Peyer's patch (tissue), 4 donors: ENCODE measurements around the gene HOXB5. TPM values are rescaled to one million over a fixed set of nuclear protein-coding genes. Genes with fewer than 3 reads are reported as not detected.

Experiments used
- DNase-seq, 3 donors: peaks; one replicate each; pipeline ENCODE4 v3.0.0-alpha.2; 2017 to 2019
- H3K27ac ChIP-seq, 4 donors: fragments of 200-600 bp; sonication (generic); one replicate each; pipeline ENCODE4 v1.5.1; 2016 to 2019
- H3K27me3 ChIP-seq, 2 donors: fragments of 200-600 bp; sonication (generic); one replicate each; pipeline ENCODE4 v1.5.1; 2019
- H3K36me3 ChIP-seq, 3 donors: fragments of 200-600 bp; sonication (generic); one replicate each; pipeline ENCODE4 v1.5.1; 2016 to 2019
- H3K4me1 ChIP-seq, 4 donors: fragments of 200-600 bp; sonication (generic); one replicate each; pipeline ENCODE4 v1.5.1; 2016 to 2019
- H3K4me3 ChIP-seq, 4 donors: fragments of 200-600 bp; sonication (generic); 1 replicate in 3 of 4; 2 replicates in 1 of 4; pipeline ENCODE4 v1.5.1; 2016 to 2019; ENCODE audit warnings: mild to moderate bottlenecking in 1 of 4
- H3K9me3 ChIP-seq, 4 donors: fragments of 200-600 bp; sonication (generic); one replicate each; pipeline ENCODE4 v1.5.1; 2016 to 2019; ENCODE audit warnings: mild to moderate bottlenecking in 1 of 4
- CTCF ChIP-seq, 6 experiments: fragments of 450-650 bp in 4 of 6; fragments of 200-600 bp in 2 of 6; sonication (generic) in 1 of 6; IDR thresholded peaks; one replicate each; pipeline ENCODE4 v1.5.1; 2017 to 2019; ENCODE audit warnings: antibody characterized with exemption in 6 of 6, mild to moderate bottlenecking in 3 of 6, moderate library complexity in 1 of 6
- POLR2A ChIP-seq, 2 donors: fragments of 450-650 bp; IDR thresholded peaks; one replicate each; pipeline ENCODE4 v1.5.1; 2017; ENCODE audit warnings: antibody characterized with exemption in 2 of 2, mild to moderate bottlenecking in 2 of 2, moderate library complexity in 2 of 2
- small RNA-seq, 2 donors: library from RNA; depleted of rRNA; stranded (forward); fragments of <200 nt; gene quantifications; one replicate each; pipeline ENCODE3, GENCODE V24; 2016
- total RNA-seq, 4 donors: library from RNA; depleted of rRNA; stranded (reverse); fragments of >200 nt; gene quantifications; one replicate each; pipeline ENCODE4 v1.1.0, GENCODE V29; 2016

HOXB5 gene
- total RNA-seq, 4 donors from 2014 or later, result 7.7 to 22.5 (median 15.0) TPM

- Histone ChIP-seq H3K4me3 (peak overlapping the region; percentile 45 to 70 (median 58)), H3K36me3 (no peaks in the 10 kb centered on the region), H3K27ac (peak overlapping the region; percentile 76 to 96 (median 87)), H3K4me1 (peaks cover 0 to 24% (median 2%) of the 10 kb centered on the region in 4 donors), H3K27me3 (no peaks in the 10 kb centered on the region), H3K9me3 (no peaks in the 10 kb centered on the region)
- peak; percentile 34 to 84 (median 81) for DNase-seq
- TF ChIP-seq POLR2A (IDR thresholded peaks at IDR 0.05) (no peak), CTCF (IDR thresholded peaks at IDR 0.05) (peak in 3 of 6 experiments; percentile 36 to 49 (median 49))
Observed at GRCh38 chr17:48543107-48543853, 50.3 kb downstream of the HOXB5 start.

GRCh38 chr17:48542698-48543106 lies 50.9 kb downstream of the HOXB5 start:
- no peaks in the 10 kb centered on the region for H3K9me3 ChIP-seq
- no peaks in the 10 kb centered on the region for H3K27me3 ChIP-seq
- peaks cover 0 to 20% (median 2%) of the 10 kb centered on the region in 4 donors for H3K4me1 ChIP-seq
- TF ChIP-seq POLR2A (IDR thresholded peaks at IDR 0.05), result no peak
- no peak for TF ChIP-seq CTCF (IDR thresholded peaks at IDR 0.05)
- DNase-seq, result no peak
- H3K4me3 ChIP-seq, result peak overlapping the region; percentile 45 to 70 (median 58)
- H3K36me3 ChIP-seq, result no peaks in the 10 kb centered on the region
- H3K27ac ChIP-seq, result peak overlapping the region; percentile 76 to 96 (median 88)

- no peak for DNase-seq
- Histone ChIP-seq H3K27me3 (no peaks in the 10 kb centered on the region), H3K4me3 (peak overlapping the region; percentile 45 to 70 (median 58)), H3K36me3 (no peaks in the 10 kb centered on the region), H3K27ac (peak overlapping the region; percentile 76 to 96 (median 88)), H3K9me3 (no peaks in the 10 kb centered on the region), H3K4me1 (peaks cover 0 to 17% (median 2%) of the 10 kb centered on the region in 4 donors)
- TF ChIP-seq CTCF (IDR thresholded peaks at IDR 0.05) (no peak), POLR2A (IDR thresholded peaks at IDR 0.05) (no peak)
Observed at GRCh38 chr17:48542114-48542656, 51.4 kb downstream of the HOXB5 start.

DNA sequence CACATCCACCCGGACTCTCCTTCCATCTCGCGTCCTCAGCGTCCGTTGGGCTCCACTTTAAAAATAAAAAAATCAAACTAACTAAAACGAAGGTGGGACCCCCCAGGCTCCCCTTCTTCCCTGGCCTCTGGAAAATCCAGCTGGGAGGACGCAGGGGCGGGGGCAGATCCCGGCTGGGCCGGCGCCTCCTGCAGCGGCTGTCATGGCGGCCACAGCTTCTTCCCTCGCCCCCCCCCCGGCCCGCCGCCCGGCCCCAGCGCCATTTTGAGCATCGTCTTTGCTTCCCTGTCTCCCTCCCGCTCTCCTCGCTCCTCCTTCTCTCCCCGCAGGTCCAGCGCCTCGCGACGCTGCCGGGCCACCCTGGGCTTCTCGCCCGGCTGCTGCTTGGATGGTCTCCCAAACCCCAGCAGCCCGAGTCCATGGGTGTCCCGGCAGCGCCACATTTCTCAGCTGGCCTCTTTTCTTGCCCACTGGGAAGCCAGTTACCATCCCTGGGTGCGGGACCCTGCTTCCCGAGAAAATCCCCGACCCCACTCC lies 51.9 kb downstream of the HOXB5 start:
- H3K27me3 ChIP-seq, result no peaks in the 10 kb centered on the region

More for the DNA sequence above, 51.9 kb downstream of the HOXB5 start:
- peak overlapping the region; percentile 76 to 96 (median 88) for H3K27ac ChIP-seq
- peaks cover 0 to 12% (median 2%) of the 10 kb centered on the region in 4 donors for H3K4me1 ChIP-seq
- H3K9me3 ChIP-seq, result no peaks in the 10 kb centered on the region
- peak in 1 of 3 donors; percentile 56 for DNase-seq
- TF ChIP-seq CTCF (IDR thresholded peaks at IDR 0.05) (no peak), POLR2A (IDR thresholded peaks at IDR 0.05) (no peak)
- H3K36me3 ChIP-seq, result no peaks in the 10 kb centered on the region
- H3K4me3 ChIP-seq, result peak overlapping the region; percentile 45 to 70 (median 58)

Small RNAs within 50 kb of the gene (small RNA-seq; reads per million reads assigned to genes)
- gene MIR196A1, result 12.4 to 44.4 reads per million in 2 donors

Other genes with a start within 250 kb of the HOXB5 start
- gene SKAP1, start 163.6 kb downstream of the HOXB5 start, total RNA-seq, result 10 to 100 TPM in 1 of 4 donors, 1 to 10 TPM in 3; 3.1 to 17.3 (median 6.5) TPM
- not detected for gene HOXB1, start 62.8 kb downstream of the HOXB5 start, total RNA-seq
- gene HOXB2, start 48.7 kb downstream of the HOXB5 start, total RNA-seq, result 1 to 10 TPM; 1.4 to 9.6 (median 4.1) TPM
- gene HOXB4, start 15.4 kb downstream of the HOXB5 start, total RNA-seq, result 1 to 10 TPM; 1.8 to 6.6 (median 5.1) TPM
- 10 to 100 TPM; 37.0 to 89.3 (median 65.4) TPM for gene HOXB3, start 3.5 kb downstream of the HOXB5 start, total RNA-seq
- gene HOXB6, start 11.2 kb upstream of the HOXB5 start, total RNA-seq, result 10 to 100 TPM; 34.3 to 98.4 (median 66.7) TPM
- gene HOXB7, start 17.2 kb upstream of the HOXB5 start, total RNA-seq, result 10 to 100 TPM; 10.7 to 22.8 (median 19.0) TPM
- gene HOXB8, start 21.5 kb upstream of the HOXB5 start, total RNA-seq, result 10 to 100 TPM in 3 of 4 donors, 1 to 10 TPM in 1; 1.8 to 21.2 (median 14.9) TPM
- 10 to 100 TPM; 13.7 to 47.5 (median 24.9) TPM for gene HOXB9, start 32.6 kb upstream of the HOXB5 start, total RNA-seq
- gene PRAC1, start 128.7 kb upstream of the HOXB5 start, total RNA-seq, result not detected
- gene PRAC2, start 129.4 kb upstream of the HOXB5 start, total RNA-seq, result not detected
- under 1 TPM in 1 of 4 donors, not detected in 3; 0.54 TPM for gene HOXB13, start 135.0 kb upstream of the HOXB5 start, total RNA-seq
- gene TTLL6, start 223.4 kb upstream of the HOXB5 start, total RNA-seq, result 1 to 10 TPM in 3 of 4 donors, not detected in 1; 1.1 to 7.5 (median 1.5) TPM
- 100 to 1,000 TPM; 124 to 334 (median 163) TPM for gene CALCOCO2, start 237.3 kb upstream of the HOXB5 start, total RNA-seq